C1 segment of cervical spinal cord (tissue), 14 donors: ENCODE measurements around the gene ZNFX1.

Experiments used
- DNase-seq, 14 donors: peaks; one replicate each; lab custom pipeline; 2025; lab: John Stamatoyannopoulos, UW

ZNFX1 gene

DNA sequence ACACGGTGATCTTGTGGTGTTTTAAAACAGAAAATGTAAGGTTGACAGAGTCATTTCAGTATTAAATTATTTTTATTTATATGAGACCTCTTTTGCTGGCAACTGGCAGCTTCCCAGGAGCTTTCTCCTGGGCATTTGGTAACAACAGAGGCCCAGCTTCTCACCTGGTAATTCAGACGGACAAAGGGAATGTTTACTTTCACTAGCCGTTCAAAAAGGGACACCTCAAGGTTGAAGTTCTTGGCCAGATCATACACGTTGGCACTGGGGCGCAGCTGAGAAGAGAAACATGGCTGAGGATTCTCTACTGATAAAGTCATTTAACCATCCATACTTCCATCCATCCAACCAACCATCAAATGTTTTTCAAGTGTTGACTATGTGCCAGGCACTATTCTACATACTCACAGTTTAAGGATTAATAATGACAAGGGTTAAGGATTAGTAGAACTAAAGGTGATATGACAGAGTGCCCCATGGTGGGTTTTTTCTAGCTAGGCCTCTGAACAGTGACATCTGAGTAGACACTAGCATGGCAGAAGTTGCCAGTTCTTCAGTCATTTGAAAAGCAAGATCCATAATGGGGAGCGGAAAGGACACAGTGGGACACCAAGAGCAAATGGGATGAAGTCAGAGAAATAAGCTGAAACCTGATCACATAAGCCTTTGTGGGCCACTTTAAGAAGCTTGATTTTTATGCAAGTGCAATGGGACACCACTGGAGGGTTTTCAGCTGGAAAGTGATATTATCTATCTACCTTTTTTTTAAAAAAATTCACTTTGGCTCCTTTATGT is 25.1 kb downstream of the ZNFX1 start:
- DNase-seq = no peak

DNA sequence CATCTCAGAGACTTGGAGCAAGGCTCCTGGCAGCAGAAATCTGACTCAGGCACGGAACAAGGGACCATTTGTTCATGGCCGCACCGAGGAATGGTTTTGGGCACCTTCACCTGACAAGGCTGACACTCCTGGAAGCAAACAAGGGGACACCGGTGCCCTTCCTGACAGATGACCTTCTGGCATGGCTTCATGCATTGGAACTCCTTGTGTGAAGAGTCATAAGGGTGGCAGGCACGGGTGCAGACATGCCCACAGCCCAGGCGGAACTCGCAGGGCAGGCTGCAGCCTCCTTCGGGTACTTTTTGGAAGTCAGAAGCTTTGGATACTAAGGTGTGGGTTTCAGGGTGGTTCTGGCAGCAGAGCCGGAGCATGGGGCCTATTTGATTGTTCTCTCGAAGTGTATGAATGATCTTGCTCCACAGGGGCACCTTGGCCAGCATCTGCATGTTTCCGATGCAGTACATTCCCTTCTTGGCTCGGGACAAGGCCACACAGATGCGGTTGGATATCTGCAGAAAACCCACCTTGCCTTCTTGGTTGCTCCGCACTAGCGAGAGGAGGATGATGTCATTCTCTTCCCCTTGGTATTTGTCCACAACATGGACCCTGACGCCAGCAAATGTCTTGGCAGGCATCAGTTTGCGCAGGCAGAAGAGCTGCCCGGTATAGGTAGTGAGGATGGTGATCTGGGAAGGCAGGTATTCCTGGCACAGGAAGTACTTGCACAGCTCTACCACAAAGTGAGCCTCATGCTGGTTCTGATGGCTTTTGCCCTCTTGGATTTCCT is 28.8 kb downstream of the ZNFX1 start:
- no peak for DNase-seq

DNA sequence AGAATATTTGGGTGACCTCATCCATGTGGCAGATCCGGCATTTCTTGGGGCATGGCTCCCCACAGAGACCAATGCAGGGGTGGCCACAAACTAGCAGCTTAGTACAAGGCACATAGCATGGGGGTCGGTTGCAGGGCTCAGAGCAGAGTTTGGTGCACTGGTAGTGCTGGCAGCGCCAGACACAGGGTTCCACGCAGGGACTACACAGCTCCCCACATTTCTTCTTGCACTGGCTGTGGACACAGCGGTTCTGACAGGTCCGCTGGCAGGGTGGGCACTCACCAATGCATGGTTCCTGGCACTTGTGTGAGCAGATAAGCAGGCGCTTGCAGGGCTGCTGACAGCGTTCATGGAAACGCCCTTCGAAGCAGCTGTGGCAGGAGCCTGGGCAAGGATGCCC is 29.6 kb downstream of the ZNFX1 start:
- DNase-seq = no peak

DNA sequence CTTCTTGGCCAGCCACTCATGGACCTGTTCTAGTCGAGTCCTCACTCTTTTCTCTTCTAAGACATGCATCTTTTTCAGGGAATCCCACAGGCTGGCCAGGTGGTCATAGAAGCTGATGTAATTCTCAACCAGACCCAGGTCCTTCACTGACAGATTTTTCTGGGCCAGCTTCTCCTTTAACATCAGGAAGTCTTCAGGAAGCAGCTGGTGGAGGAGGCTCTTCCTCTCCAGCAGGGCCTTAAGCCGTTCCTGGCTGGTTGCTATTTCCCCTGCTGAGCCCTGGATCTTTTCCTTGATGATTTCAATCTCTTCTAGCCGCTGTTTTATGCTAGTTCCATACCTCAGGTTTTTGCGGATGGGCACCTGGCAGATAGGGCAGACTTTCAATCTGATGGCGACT is 30.1 kb downstream of the ZNFX1 start:
- DNase-seq = peak in 1 of 14 donors; percentile 4

DNA sequence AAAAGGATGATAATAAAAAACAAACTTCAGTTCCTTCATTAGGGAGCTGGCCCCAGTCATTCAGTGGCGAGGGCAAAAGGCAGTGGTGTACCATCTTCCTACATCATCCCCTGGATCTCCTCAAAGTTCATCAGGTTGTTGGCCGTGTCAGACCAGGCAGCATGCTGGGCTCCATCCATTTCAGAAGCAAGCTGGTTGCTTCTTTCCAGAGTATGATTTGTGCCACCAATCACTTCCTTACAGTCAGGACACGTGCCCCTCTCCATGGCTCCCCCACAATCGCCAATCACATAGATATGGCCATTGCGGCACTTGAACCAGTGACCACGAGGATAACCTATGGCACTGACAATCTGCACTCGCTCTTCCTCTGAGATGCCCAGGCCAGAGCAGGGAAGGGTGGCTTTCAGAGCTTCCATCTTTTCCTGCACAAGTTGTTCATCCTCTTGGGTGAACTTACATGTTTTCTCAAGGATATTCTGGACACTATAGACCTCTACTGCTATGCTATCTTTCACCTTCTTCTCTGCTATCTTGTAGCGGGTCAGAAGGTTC is 30.6 kb downstream of the ZNFX1 start:
- no peak for DNase-seq

DNA sequence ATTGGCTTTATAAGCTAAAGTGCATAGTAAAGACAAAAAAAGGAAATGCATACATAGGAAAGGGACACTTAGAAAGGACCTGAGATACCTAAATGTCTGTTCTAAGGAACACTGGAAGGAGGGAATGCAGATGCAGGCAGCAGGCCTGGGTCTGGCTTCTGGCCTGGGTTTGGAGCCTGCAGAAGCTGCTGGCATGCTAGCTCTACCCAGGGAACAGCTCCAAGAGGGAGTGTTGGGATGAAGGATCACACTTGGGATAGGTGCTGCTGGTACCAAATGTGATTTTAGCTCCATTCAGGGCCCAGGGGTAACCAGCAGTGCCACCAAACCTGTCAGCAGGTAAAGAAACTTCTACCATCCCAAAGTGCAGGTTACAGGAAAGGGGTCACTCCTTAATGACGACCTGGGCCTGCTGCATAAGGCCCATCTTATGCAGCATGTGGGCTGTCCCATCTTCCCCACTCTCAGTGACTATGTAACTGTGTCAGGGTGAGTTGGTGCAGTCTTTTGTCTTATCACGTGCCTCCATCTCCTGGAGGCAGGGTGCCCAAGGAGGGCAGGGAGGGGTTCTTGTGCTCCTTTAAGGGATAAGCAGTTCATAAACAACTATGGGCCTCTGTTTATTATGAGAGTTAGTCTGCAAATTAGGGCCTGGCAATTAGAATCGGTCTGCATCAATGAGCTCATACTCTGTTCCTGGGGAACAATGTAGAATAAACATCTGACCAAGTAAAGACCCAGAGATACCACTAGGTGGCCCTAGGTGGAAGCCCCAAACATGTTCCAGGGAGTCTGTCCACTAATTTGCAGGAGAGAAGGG is 31.7 kb downstream of the ZNFX1 start:
- peak in 7 of 14 donors; percentile 3 to 37 (median 17) for DNase-seq

DNA sequence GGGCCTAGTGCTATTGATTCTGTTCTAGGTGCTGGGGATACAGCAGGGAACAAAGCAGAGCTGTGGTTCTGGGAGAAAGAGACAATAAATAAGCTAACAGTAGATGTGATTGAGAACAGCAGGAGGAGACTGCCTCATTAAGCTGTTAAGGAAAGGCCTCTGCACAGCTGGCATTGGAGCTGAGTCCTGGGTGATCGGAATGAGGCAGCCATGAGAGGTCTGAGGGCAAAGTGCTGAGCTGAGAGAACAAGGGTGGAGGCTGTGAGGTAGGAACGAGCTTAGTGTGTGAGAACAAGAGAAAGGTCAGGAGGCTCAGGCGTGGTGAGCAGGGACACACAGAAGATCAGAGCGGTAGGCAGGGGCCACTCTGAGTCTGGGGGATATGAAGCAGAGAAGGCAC is 40.3 kb downstream of the ZNFX1 start:
- DNase-seq = no peak

DNA sequence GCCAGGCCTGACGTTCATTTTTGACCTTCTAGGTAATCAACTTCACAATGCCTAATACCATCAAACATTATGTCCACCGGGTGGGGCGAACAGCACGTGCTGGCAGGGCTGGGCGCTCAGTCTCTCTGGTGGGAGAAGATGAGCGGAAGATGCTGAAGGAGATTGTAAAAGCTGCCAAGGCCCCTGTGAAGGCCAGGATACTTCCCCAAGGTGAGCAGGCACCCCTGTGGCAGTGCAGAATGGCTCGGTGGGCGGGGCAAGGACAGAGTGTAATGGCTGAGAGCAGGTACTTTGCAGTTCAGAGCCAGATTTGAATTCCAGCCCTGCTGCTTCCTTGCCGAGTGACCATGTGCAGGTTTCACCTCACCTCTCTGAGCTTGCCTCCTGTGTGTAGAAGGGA is 41.6 kb downstream of the ZNFX1 start:
- DNase-seq = no peak

DNA sequence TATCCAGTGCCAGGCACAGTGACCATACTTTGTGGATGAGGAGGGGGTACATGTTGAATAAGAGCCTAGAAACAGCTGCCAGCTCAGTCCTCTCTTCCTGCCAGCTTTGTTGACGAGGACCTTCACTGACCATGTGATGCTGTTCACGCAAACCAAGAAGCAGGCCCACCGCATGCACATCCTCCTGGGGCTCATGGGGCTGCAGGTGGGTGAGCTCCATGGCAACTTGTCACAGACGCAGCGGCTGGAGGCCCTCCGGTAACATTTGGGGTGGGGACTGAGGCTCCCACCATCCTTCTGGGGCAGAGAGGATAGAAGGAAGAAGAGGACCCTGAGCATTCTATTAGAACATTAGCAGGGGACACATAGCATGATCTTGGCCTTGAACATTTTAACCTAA is 43.0 kb downstream of the ZNFX1 start:
- DNase-seq = no peak

DNA sequence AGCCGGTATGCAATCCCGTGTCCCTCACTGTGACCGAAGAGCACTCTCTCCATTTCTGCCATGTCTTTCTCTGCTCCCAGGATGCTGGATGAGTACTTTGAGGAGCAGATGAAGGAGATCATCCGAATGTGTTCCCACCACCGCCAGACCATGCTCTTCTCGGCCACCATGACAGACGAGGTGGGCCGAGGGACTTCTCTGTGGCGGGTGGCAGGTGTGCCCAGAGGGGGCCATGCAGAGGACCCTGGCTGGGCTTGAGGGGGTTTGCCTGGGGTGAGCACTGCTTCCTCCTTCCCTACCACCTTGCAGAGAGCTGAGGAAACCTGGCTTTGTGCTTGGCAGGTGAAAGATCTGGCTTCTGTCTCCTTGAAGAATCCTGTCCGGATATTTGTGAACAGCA is 44.6 kb downstream of the ZNFX1 start:
- DNase-seq = no peak

DNA sequence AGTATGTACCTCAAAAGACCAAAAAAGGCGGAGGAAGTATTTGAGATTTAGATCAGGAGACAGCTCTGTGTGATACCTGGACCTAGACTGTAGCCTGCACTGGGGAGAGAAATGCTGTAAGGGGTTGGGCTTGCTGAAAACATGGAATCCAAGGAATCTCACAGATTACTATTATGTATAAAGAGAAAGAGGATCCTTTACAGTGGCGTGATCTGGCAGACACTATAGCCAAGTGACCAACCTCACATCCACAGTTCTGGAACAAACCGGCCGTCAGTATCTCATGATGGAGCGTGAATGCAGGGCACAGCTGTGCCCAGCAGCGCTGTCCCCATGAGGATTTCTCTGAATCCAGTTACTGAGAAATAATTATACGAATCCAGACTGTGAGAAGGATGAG is 46.4 kb downstream of the ZNFX1 start:
- DNase-seq = no peak

DNA sequence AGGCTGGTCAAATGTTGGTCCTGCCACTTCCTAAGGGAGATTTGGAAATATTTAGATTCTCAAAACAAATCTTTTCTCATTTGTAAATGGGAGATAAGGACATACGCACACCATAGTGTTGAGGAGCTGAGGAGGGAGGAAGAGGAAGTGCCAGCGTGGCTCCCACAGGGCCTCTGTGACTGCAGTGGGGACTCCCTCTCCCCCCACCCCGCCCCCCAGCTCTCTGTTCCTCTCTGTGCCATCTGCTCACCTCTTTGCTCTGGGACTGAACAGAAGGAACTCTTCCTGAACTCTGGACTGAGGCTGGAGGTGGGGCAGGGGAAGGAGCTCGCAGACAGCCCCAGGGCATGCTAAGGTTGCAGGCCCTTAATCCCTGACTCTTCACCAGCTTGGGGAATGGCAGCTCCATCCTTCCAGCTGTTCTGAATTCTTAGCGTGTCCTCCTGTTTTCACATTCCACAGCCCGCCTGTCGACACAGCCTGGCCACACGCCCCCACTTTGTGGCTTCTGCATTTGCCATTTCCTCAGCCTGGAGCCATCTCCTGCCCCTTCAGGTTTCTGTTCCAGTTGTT is 47.2 kb downstream of the ZNFX1 start:
- peak in 8 of 14 donors; percentile 19 to 64 (median 34) for DNase-seq

DNA sequence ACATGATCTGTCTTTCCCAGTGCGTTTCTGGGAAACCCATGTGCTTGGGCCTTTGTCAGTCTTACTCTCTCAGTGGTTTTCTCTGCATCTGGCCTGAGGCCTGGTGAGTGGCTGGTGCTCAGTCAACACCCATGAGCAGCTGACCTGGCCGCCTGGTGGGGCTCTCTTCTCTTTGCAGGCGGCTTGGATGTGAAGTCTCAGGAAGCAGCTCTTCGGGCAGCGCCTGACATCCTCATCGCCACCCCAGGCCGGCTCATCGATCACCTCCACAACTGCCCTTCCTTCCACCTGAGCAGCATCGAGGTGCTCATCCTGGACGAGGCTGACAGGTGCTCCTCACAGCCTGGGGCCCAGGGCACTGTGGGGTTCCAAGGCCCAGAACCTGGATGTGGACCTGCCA is 47.8 kb downstream of the ZNFX1 start:
- DNase-seq = peak in 2 of 14 donors; percentile 10 to 30

DNA sequence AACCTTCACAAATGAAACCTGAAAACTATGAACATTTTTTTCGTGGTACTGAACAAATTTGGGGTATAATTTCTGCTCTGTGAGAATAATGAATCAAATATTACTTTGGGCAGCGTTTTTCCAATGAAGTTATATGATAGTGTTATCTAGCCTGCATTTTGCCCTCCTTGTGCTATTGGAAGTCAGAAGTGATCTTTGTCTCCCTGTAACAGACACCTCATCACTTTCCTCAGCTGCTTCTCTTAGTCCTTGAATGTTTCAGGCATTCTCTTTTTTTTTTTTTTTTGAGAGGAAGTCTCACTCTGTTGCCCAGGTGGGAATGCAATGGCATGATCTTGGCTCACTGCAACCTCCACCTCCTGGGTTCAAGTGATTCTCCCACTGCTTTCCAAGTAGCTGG is 48.5 kb downstream of the ZNFX1 start:
- peak in 1 of 14 donors; percentile 1 for DNase-seq

DNA sequence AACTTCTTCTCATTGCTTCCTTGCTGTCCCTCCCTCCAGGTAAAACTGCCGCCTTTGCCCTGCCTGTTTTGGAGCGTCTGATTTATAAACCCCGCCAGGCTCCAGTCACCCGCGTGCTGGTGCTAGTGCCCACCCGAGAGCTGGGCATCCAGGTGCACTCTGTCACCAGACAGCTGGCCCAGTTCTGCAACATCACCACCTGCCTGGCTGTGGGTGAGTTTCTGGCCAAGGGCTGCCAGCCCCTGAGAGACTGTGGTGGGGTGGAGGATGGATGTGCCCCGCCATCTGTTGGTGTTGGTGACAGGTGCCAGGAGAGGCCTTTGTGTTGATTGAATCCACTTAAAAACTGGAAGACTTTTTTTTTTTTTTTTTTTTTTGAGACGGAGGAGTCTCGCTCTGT is 49.2 kb downstream of the ZNFX1 start:
- peak in 1 of 14 donors; percentile 42 for DNase-seq

DNA sequence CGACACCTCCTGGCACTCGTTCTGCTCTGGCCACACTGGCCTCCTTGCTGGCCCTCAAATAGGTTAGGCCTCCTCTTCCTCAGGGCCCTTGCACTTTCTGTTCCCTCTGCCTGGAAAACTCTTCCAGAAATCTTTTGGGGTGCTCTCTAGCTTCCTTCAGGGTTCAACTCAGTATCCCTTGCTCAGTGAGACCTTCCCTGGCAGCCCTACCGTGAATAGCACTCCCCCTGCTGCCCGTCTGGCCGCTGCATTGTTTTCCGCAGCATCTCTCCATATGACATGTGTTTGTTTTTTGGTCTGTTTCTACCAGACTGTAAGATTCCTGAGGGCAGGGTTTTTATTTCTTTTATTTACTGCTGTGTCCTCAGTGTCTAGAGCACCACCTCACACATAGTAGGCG is 52.0 kb downstream of the ZNFX1 start:
- no peak for DNase-seq

DNA sequence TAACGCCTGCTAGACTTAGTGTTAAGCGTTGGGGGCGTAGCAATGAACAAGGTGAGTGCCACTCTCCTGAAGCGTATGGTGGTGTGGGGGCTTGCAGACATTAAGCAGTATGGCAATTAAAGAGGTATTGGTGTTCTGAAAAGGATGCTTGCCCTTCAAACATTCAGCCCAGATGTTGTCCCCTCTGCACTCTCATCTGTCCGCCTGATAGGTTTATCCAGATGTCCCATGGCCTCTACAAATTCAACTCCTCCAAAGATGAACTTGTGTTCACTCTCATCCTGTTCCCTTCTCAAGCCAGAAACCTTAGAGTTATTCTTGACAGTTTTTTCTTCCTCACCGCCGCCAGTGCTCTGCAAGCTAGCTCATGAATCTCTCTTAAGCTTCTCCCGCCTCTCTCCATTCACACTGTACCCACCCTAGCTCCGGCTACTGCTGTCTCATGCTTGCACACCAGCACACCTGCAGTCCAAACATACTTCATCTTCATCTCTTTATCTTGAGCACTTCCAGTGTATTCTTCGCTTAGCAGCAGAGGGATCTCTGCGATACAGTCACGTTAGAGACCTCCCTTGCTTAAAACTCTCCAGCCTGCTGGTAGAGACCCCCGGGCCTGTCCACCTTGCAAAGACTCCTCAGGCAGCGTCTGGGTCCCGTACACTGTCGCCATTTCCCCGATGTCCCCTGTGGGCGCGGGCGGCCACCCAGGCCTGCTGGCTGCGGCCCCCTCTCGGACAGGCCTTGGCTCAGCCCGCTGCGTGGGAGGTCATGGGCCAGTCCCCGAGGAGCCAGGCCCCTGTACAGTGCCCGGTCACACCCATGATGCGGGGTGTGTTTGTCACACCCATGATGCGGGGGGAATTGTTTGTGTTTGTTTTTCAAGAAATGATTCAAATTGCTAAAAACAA is 57.7 kb downstream of the ZNFX1 start:
- DNase-seq = peak in 2 of 14 donors; percentile 18 to 30

DNA sequence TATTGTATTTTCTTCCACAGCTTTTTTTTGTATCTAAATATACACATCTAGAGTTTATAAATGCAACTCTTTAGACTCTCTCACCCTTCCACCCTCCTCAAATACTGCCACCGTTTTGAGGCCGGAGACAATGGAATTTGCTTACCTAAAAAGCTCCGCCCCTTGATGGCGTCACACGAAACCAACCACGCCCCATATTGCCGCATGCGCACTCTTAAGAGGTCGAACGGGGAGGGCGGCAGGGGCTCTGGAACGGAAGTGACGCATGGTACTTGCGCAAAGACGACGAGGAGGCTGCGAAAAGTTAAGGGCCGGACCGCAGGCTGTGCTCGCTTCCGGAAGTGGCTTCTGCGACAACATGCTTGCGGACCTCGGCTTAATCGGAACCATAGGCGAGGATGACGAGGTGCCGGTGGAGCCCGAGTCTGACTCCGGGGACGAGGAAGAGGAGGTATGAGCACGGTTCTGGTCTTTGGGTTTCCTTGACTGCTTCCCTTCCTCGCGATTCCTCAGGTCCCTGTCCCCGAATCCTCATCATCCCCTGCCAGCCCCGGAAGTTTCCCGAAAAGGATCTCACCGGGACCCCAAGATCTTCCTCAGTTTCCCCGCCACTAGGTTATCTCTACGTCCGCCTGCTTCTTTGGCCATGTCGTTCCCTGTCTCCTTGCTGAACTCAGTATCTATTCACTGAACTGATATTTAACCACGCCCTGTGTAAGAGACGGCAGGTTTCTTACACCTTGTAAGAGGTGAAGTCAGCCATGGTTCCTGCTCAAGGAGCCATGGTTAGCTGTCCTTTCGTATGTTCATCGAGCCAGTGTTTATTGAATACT is 58.5 kb downstream of the ZNFX1 start, which contains the start of gene DDX27:
Gene DDX27, plus strand, starts transcription at position 326 of the 833 bp plus-strand sequence. Its CDS starts 33 bp downstream, at position 359.
- DNase-seq = peak; percentile 74 to 98 (median 96)

DNA sequence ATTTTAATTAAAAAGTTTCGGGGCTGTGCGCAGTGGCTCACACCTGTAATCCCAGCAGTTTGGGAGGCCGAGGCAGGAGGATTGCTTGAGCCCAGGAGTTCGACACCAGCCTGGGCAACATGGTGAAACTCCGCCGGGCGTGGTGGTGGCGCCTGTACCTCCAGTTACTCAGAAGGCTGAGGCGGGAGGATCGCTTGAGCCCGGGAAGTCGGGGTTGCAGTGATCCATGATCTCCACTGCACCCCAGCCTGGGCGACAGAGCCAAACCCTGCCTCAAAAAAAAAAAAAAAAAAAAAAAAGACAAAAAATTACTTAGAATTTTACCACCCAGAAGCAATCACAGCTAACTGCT is 59.1 kb downstream of the ZNFX1 start:
- peak in 2 of 14 donors; percentile 19 to 34 for DNase-seq
